Fibroblast of lung (primary cell): ENCODE data around the gene SYT12.

ENCODE experiments used
- EZH2 ChIP-seq: IDR thresholded peaks from 2 replicates; pipeline ENCODE4 v1.5.1; 2012; ENCODE audit warnings: low read length, control low read depth, mild to moderate bottlenecking; ENCODE audit errors: missing control alignments
- TF ChIP-seq, protein P1 (sequence below), 2 donors: IDR thresholded peaks in 1 of 2; conservative IDR thresholded peaks in 1 of 2; 1 replicate in 1 of 2; 2 replicates in 1 of 2; pipeline ENCODE4 v1.5.1; 2011 to 2012; ENCODE audit warnings: low read length in 2 of 2, control low read depth in 1 of 2, inconsistent platforms in 1 of 2, low read depth in 1 of 2, mild to moderate bottlenecking in 1 of 2

DNA sequence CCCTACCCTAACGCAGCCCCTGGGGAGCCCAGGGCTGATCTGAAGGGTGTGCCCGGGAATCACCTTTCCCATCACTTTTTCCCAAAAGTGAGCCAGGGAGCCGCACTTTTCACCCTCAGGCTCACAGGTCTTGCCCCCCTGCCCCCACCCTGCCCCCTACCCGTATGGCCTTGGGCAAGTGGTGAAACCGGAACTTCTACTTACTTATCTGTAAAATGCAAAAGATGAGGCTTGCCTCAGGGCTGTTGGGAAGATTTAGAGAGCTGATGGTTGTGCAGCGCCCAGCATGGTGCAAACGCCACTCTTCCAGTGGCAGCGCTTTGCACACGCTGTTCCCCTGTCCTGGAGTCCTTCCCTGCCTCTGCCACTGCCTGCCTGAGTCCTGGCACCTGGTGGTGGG lies 8.0 kb downstream of the SYT12 start:
- TF ChIP-seq, protein P1, sequence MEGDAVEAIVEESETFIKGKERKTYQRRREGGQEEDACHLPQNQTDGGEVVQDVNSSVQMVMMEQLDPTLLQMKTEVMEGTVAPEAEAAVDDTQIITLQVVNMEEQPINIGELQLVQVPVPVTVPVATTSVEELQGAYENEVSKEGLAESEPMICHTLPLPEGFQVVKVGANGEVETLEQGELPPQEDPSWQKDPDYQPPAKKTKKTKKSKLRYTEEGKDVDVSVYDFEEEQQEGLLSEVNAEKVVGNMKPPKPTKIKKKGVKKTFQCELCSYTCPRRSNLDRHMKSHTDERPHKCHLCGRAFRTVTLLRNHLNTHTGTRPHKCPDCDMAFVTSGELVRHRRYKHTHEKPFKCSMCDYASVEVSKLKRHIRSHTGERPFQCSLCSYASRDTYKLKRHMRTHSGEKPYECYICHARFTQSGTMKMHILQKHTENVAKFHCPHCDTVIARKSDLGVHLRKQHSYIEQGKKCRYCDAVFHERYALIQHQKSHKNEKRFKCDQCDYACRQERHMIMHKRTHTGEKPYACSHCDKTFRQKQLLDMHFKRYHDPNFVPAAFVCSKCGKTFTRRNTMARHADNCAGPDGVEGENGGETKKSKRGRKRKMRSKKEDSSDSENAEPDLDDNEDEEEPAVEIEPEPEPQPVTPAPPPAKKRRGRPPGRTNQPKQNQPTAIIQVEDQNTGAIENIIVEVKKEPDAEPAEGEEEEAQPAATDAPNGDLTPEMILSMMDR (conservative IDR thresholded peaks at IDR 0.05 in 1 of 2, IDR thresholded peaks at IDR 0.05 in 1 of 2; ENCODE audit: low read depth in 1 of 2, low read length in 2 of 2), result no peak
- no peak for TF ChIP-seq EZH2
